IPS-15b (cell line): Measurements from ENCODE around the gene TRIM9.
"Not testable (repeated sequence)": the region's sequence is repeated elsewhere in the genome, so short reads cannot be mapped to it uniquely, and the experiment has no call there.

ENCODE experiments used
- H3K27me3 ChIP-seq: one replicate; pipeline ENCODE4 v1.6.1; 2013; ENCODE audit warnings: low read length; ENCODE audit not compliant: control insufficient read depth, insufficient read depth
- H3K36me3 ChIP-seq: one replicate; pipeline ENCODE4 v1.6.1; 2013; ENCODE audit warnings: low read length; ENCODE audit not compliant: control insufficient read depth, insufficient read depth
- H3K4me1 ChIP-seq: one replicate; pipeline ENCODE4 v1.6.1; 2013; ENCODE audit warnings: mild to moderate bottlenecking, low read length; ENCODE audit not compliant: control insufficient read depth, insufficient read depth
- H3K4me3 ChIP-seq: one replicate; pipeline ENCODE4 v1.5.1; 2013; ENCODE audit warnings: low read depth, low read length
- H3K9ac ChIP-seq: one replicate; pipeline ENCODE4 v1.6.1; 2013; ENCODE audit warnings: low read depth, mild to moderate bottlenecking, low read length
- H3K9me3 ChIP-seq: one replicate; pipeline ENCODE4 v1.6.1; 2013; ENCODE audit warnings: mild to moderate bottlenecking, low read length; ENCODE audit not compliant: control insufficient read depth, insufficient read depth

Gene TRIM9

DNA sequence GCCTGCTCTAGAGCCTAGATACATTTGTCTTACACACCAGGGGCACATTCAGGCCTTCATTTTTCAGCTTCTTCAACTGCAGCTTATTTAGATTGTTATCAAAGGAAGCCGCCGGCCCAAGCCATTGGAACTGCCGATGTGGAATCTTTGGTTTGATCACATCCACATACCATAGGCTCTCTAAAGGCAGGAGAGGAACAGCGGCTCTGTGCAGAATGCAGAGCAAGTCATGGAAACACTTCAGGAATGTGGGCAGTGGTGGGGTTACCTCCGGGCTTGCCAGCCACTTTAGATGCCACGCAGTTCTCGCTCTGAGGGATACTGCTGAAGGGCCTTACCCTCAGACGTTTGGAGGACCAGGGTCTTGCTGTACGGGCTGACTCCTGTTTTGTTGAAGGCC is 97.2 kb downstream of the TRIM9 start:
- H3K27me3 ChIP-seq: no peaks in the 10 kb centered on the region
- H3K36me3 ChIP-seq: no peaks in the 10 kb centered on the region
- H3K4me3 ChIP-seq: no peak overlapping the region
- H3K4me1 ChIP-seq: no peaks in the 10 kb centered on the region
- no peaks in the 10 kb centered on the region for H3K9me3 ChIP-seq
- no peak overlapping the region for H3K9ac ChIP-seq

DNA sequence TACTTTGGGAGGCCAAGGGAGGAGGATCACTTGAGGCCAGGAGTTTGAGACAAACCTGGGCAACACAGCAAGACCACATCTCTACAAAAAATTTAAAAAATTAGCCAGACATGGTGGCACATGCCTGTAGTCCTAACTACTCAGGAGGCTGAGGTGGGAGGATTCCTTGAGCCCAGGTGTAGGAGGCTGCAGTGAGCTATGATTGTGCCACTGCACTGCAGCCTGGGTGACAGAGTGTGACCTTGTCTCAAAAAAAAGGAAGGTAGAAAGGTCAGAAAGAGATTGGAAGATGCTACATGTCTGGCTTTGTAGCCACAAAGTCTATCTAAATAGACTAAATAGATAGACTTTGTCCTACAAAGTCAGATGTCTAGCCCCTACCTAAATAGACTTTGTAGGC is 100.7 kb downstream of the TRIM9 start:
- not testable (repeated sequence) for H3K4me3 ChIP-seq, H3K9me3 ChIP-seq, H3K9ac ChIP-seq, H3K4me1 ChIP-seq, H3K36me3 ChIP-seq, H3K27me3 ChIP-seq

DNA sequence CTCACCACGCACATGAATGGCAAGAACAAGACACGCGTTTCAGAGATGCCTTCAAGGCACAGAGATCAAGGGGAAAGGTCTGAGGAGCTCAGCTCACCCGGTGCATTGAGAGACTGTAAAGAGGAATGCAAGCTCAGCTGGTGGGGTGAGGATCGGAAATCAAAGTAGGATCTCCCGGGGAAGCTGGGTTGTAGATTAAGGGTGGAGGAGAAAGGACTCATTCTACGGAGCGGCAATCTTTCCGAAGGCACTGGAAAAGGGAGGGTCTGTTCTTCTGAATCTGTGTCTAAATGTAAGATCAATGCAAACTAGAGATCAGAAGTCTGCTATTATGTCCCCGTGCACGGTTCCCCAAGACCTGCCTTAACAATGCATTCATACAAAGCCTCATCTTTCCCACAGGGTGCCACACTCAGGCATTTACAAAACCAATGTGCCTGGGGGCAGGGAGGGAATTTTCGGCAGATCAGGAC is 109.0 kb downstream of the TRIM9 start:
- Histone ChIP-seq H3K36me3 (no peaks in the 10 kb centered on the region), H3K4me1 (peaks cover 12% of the 10 kb centered on the region), H3K27me3 (no peaks in the 10 kb centered on the region), H3K9ac (no peak overlapping the region), H3K9me3 (no peaks in the 10 kb centered on the region), H3K4me3 (no peak overlapping the region)

DNA sequence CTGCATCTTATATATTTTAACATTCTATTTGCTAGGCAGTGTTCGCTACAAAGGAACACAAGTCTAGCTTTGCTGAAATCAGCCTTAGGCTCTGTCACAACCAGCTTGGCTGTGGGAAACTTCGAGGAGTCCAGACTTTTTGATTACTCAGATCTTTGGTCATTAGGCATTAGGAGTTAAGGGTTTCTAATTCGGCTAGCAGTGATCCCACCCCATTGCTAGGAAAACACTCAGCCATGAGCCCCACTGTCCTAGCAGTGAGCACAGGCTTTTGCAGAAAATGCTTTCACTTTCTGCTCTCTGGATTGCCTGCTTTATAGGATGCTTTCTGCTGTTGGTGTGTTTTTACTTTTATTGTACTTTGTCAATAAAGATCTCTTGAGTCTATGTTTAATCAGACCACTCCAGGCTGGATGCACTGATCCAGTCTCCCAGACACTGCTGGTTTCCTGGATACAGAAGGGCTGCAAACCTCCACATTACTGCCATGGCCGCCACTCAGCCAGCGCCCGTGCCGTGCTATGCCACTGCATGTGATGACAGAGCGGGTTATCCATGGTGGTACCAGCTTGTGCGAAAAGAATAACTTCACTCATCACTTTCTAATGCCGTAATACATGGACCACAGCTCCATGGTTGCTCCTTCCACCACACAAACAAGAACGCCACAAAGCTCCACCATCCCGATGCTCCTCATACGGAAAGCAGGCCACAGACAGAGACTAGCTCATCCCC is 109.6 kb downstream of the TRIM9 start:
- Histone ChIP-seq H3K9ac (no peak overlapping the region), H3K4me3 (no peak overlapping the region), H3K36me3 (no peaks in the 10 kb centered on the region), H3K4me1 (peaks cover 12% of the 10 kb centered on the region), H3K27me3 (no peaks in the 10 kb centered on the region), H3K9me3 (no peaks in the 10 kb centered on the region)

DNA sequence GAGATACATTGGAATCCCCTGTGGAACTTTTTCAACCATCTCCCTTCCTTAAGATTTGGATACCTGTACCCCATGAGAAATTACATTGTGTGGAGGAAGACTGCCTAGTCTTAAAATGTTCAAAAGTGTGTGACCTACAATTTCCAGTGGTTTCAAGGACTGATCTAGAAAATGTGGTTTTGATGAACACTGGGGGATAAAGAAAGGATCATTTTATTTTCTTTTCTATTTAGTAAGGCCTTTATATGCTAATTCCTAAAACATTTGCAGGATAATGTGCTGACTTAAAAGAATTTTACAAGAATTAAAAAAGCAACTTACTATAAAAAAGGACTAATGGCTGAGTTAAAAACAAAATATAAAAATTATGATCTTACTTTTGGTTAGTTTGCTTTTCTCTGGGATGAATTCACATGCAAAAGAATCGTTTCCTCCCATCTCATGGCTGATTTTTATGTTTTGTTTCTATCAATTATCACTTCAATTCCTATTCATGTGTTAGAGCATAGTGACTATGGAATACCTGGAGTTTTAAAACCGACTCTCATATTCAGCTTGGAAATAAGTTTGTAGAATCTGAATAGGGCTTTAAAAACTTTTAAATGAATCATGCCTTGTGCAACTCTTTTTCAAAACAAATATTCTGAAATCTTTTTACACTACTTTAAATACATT is 110.7 kb downstream of the TRIM9 start:
- Histone ChIP-seq H3K4me1 (peaks cover 12% of the 10 kb centered on the region), H3K27me3 (no peaks in the 10 kb centered on the region), H3K4me3 (no peak overlapping the region), H3K9ac (no peak overlapping the region), H3K36me3 (no peaks in the 10 kb centered on the region), H3K9me3 (no peaks in the 10 kb centered on the region)

DNA sequence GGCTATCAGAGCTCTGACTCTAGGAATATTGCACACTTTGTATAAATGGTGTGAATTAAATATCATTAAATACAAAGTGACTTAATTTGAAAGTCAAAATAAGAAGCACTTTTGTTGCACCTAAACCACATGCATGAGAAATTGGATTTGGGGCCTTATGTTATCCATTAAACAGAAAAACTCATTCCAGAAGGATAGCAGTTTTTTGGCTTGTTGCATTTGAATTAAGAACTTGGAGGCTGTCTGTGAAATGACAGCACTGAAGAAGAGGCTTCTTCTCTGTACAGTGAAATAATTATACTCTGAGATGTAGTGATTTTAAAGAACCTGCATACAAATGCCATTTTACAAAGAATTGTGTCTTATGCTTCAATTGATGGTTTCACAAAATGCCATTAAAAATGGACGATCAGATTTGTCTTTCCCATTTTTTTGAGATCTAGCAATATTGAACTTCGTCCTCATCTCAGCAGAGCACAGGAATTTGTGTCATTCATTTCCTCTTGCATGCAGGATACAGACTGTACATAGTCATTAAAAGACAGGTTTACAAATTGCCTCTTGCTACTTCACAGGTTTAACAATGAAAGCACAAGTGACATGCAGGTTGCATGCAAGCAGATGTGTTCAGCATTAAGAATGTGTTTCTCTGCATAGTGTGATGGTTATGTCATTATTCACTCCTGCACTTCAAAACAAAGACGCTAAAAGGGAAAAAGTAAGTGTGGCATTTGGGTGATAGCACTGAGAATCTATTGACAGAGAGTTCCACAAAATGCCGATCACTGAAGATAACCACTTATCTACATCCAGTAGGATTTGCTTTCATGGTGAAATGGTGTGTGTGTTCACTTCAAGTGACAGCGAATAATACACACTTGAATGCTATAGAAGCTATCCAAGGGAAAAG is 114.7 kb downstream of the TRIM9 start:
- no peaks in the 10 kb centered on the region for H3K27me3 ChIP-seq
- peaks cover 5% of the 10 kb centered on the region for H3K4me1 ChIP-seq
- H3K36me3 ChIP-seq: no peaks in the 10 kb centered on the region
- H3K4me3 ChIP-seq: no peak overlapping the region
- H3K9ac ChIP-seq: no peak overlapping the region
- no peaks in the 10 kb centered on the region for H3K9me3 ChIP-seq

DNA sequence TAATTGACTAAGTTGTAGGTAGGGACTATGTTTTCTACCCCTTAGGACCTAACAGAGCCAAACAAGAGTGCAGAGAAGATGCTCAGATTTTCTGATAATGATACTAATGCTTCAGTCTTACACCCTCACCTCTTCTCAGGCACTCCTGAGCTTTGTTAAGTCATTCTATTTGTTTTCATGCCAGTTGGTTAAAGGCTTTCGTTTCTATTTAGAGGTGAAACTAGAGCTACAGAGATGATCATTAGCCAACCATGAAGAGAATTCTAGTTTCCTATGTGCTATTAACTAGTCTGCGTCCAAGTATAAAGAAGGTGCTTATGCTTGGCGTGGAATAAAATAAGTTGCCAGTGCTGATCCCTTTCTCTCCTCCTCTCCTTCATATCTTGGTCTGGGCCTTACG is 116.0 kb downstream of the TRIM9 start:
- Histone ChIP-seq H3K9me3 (no peaks in the 10 kb centered on the region), H3K4me3 (no peak overlapping the region), H3K36me3 (no peaks in the 10 kb centered on the region), H3K9ac (no peak overlapping the region), H3K4me1 (peaks cover under 1% of the 10 kb centered on the region), H3K27me3 (no peaks in the 10 kb centered on the region)

DNA sequence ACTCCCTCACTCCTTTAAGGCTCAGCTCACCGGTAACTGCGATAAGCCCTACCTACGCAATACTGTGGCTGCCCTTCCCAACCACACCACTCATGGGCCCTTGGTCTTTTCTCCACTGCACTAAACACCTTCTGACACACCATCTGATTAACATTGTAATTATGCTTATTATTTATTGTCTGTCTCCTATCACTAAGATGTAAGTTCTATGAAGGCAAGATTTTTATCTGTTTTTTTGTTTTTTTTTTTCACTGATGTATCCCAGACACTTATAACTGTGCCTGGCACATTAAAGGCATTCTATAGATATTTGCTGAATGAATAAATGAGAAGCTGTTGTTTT is 116.4 kb downstream of the TRIM9 start:
- H3K36me3 ChIP-seq: no peaks in the 10 kb centered on the region
- H3K9me3 ChIP-seq: no peaks in the 10 kb centered on the region
- H3K4me3 ChIP-seq: no peak overlapping the region
- no peak overlapping the region for H3K9ac ChIP-seq
- no peaks in the 10 kb centered on the region for H3K27me3 ChIP-seq
- no peaks in the 10 kb centered on the region for H3K4me1 ChIP-seq

DNA sequence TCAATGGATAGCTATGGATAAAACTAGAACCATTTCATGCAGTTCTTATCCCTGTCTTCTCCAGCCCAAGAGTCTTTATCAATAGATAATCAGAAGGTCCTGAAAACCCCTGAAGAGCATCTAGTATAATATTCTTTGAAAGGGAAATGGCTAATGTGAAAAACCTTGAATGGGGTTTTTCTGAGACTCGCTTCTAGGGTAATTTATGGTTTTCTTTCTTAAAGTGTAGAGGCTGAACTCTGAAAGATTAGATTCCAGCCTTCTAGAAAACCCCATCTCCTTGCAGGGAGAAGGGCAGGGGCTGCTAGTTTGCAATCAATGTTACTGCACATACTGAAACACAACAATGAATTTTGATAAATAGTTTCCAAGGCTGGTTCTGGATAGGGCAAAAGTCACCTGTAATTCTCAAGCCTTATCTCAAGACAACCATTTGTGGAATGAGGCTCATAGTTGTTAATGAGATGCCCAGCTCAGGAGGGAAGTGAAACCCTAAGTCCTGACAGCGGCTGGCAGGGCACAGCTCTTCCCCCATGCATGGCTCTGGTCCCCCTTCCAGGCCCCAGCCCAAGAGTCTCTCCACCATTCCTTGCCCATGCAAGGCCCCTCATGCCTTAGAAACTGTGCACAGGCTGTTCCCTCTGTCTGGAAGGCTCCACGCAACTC is 116.9 kb downstream of the TRIM9 start:
- Histone ChIP-seq H3K27me3 (no peaks in the 10 kb centered on the region), H3K9me3 (no peaks in the 10 kb centered on the region), H3K4me1 (no peaks in the 10 kb centered on the region), H3K36me3 (no peaks in the 10 kb centered on the region), H3K9ac (no peak overlapping the region), H3K4me3 (no peak overlapping the region)

DNA sequence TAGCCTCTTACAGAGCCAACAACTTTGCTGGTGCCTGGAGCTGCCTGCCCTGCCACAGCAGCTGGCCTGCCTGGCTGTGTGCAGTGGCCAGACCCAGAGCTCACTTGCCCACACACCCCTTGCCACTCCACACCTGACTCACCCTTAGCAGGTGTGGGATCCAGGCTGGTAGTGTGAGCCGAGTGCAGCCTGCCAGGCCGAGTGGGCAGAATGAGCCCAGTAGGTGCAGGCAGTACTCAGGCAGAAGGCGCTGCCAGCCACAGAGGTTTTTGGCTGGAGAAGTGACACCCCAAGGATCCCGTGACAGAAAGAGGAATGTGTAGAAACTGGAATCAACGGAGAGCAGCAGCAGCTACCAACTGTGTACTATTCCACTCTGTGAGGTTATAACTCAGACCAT is 120.8 kb downstream of the TRIM9 start:
- Histone ChIP-seq H3K9me3 (no peaks in the 10 kb centered on the region), H3K9ac (no peak overlapping the region), H3K27me3 (no peaks in the 10 kb centered on the region), H3K4me3 (no peak overlapping the region), H3K36me3 (no peaks in the 10 kb centered on the region), H3K4me1 (no peaks in the 10 kb centered on the region)

DNA sequence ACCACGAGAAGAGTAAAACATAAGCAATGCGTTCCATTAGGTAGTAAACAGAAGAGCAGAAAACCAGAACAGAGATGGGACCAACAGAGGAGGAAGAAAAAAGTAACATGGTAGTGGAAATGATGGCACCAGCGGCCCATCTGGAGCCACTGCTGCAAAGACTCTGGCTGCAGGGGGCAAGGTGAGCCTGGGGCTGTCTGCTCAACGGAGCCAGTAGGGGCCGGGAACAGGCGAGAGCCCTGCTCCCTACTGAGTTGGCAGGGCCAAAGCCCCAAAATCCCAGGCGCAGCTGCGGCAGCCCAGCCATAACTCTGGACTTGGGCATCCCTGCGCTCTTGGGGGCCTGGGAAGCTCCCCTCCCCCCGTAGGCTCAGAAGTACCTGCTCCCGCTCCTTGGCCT is 122.2 kb downstream of the TRIM9 start:
- Histone ChIP-seq H3K9ac (no peak overlapping the region), H3K36me3 (no peaks in the 10 kb centered on the region), H3K9me3 (no peaks in the 10 kb centered on the region), H3K4me1 (no peaks in the 10 kb centered on the region), H3K27me3 (no peaks in the 10 kb centered on the region), H3K4me3 (no peak overlapping the region)
